HepG2 (cell line): ENCODE measurements around the gene ADGRL2. TPM values are rescaled to one million over a fixed set of nuclear protein-coding genes. Genes with fewer than 3 reads are reported as not detected.

Experiments used
- ATAC-seq: fragments of 200-7000 bp; cut with Tn5 transposase; 3 replicates; pipeline ENCODE4 v1.9.1; 2020; ENCODE audit warnings: mild to moderate bottlenecking, moderate library complexity
- BruUV-seq: library from RNA; stranded (reverse); fragments of 400-500 nt; replicated peaks from 2 replicates; lab custom pipeline; 2021; lab: Mats Ljungman, UMichigan
- CTCF ChIA-PET: fragments of 300-600 bp; formaldehyde crosslinking; extraction: SDS; loops from one replicate; lab custom pipeline; 2021; ENCODE audit warnings: low total read pairs, inconsistent platforms, low intra/inter-chr PET ratio; lab: Yijun Ruan, JAX
- POLR2A ChIA-PET: fragments of 350-600 bp; sonication (Branson Sonifier 250); formaldehyde crosslinking; loops from one replicate; lab custom pipeline; 2020; ENCODE audit warnings: antibody characterized with exemption, inconsistent platforms; lab: Yijun Ruan, JAX
- DNase-seq: peaks from one replicate; pipeline ENCODE4 v3.0.0-alpha.2; 2015; ENCODE audit warnings: low spot score
- FAIRE-seq: peaks from 3 replicates; lab custom pipeline; 2011; peaks lifted over from hg19 to GRCh38; lab: Jason Lieb, UNC
- H2AFZ ChIP-seq: one replicate; pipeline ENCODE4 v1.6.1; 2011; ENCODE audit warnings: low read length, inconsistent platforms
- H3K27ac ChIP-seq: fragments of 300-600 bp; 3 replicates; pipeline ENCODE4 v1.8.0; 2011; ENCODE audit warnings: mixed run types, mild to moderate bottlenecking, mixed read lengths, low read length, inconsistent platforms; ENCODE audit not compliant: insufficient read depth; ENCODE audit errors: extremely low read length
- H3K27me3 ChIP-seq, 2 experiments: fragments of 200-600 bp in 1 of 2; 2 replicates in 1 of 2; 3 replicates in 1 of 2; pipeline versions ENCODE4 v1.6.0 to v1.8.0; 2011; ENCODE audit warnings: low read length in 2 of 2, mild to moderate bottlenecking in 2 of 2, moderate library complexity in 2 of 2, inconsistent platforms in 1 of 2; ENCODE audit not compliant: insufficient read depth in 2 of 2, control insufficient read depth in 1 of 2
- H3K36me3 ChIP-seq, 2 experiments: fragments of 200-600 bp in 1 of 2; replicated peaks in 1 of 2; 2 replicates in 1 of 2; 3 replicates in 1 of 2; pipeline versions ENCODE4 v1.5.1 to v1.8.0; 2011; ENCODE audit warnings: low read length in 2 of 2, inconsistent platforms in 1 of 2; ENCODE audit not compliant: insufficient read depth in 2 of 2, control insufficient read depth in 1 of 2
- H3K4me1 ChIP-seq: 2 replicates; pipeline ENCODE4 v1.5.1; 2012; ENCODE audit warnings: low read length, inconsistent platforms; ENCODE audit not compliant: insufficient read depth
- H3K4me2 ChIP-seq: 2 replicates; pipeline ENCODE4 v1.6.0; 2011; ENCODE audit warnings: low read depth, low read length, inconsistent platforms
- H3K4me3 ChIP-seq, 3 experiments: fragments of 200-600 bp in 1 of 3; sonication (generic), shearing (Covaris generic) in 1 of 3; replicated peaks in 1 of 3; 2 replicates each; pipeline ENCODE4 v1.5.1; 2011 to 2016; ENCODE audit warnings: low read length in 3 of 3, inconsistent platforms in 2 of 3, low read depth in 2 of 3, mild to moderate bottlenecking in 2 of 3, control low read depth in 1 of 3, mixed read lengths in 1 of 3; ENCODE audit not compliant: insufficient read depth in 1 of 3
- H3K79me2 ChIP-seq: one replicate; pipeline ENCODE4 v1.6.1; 2011; ENCODE audit warnings: low read length, inconsistent platforms; ENCODE audit not compliant: insufficient read depth
- H3K9ac ChIP-seq: 2 replicates; pipeline ENCODE4 v1.6.0; 2011; ENCODE audit warnings: mild to moderate bottlenecking, low read depth, low read length, inconsistent platforms; ENCODE audit not compliant: insufficient read depth
- H3K9me3 ChIP-seq: 2 replicates; pipeline ENCODE4 v1.5.1; 2012; ENCODE audit warnings: mild to moderate bottlenecking, low read length
- H4K20me1 ChIP-seq: 2 replicates; pipeline ENCODE4 v1.6.0; 2011; ENCODE audit warnings: inconsistent platforms, mild to moderate bottlenecking, low read length, moderate library complexity; ENCODE audit not compliant: insufficient read depth
- CEBPB ChIP-seq: IDR thresholded peaks from 2 replicates; pipeline ENCODE4 v1.6.1; 2011; ENCODE audit warnings: low read depth, low read length, improper control_type of control experiment, borderline replicate concordance
- E2F5 ChIP-seq: sonication (generic); formaldehyde crosslinking; conservative IDR thresholded peaks from 2 replicates; pipeline ENCODE4 v1.4.0; 2020; ENCODE audit warnings: missing genetic modification reagents
- FOXP4 ChIP-seq: sonication (generic); formaldehyde crosslinking; IDR thresholded peaks from 2 replicates; pipeline ENCODE4 v1.4.0; 2020; ENCODE audit warnings: missing genetic modification reagents
- IKZF4 ChIP-seq: sonication (generic); formaldehyde crosslinking; IDR thresholded peaks from 2 replicates; pipeline ENCODE4 v1.5.1; 2020; ENCODE audit warnings: borderline replicate concordance, mild to moderate bottlenecking, low read depth, missing genetic modification reagents; ENCODE audit errors: not compliant biosample characterization
- JDP2 ChIP-seq: sonication (generic); formaldehyde crosslinking; IDR thresholded peaks from 2 replicates; pipeline ENCODE4 v1.8.1; 2022; ENCODE audit warnings: missing genetic modification reagents, borderline replicate concordance
- MED1 ChIP-seq: sonication (generic); formaldehyde crosslinking; IDR thresholded peaks from 2 replicates; pipeline ENCODE4 v1.4.0; 2020; ENCODE audit warnings: missing genetic modification reagents
- NFE2L2 ChIP-seq: fragments of 150-350 bp; IDR thresholded peaks from 2 replicates; pipeline ENCODE4 v1.6.1; 2014; ENCODE audit warnings: low read length
- NR2F2 ChIP-seq: IDR thresholded peaks from 2 replicates; pipeline ENCODE4 v1.6.1; 2012; ENCODE audit warnings: low read depth, inconsistent platforms, borderline replicate concordance
- SNAPC5 ChIP-seq: sonication (generic); formaldehyde crosslinking; IDR thresholded peaks from 2 replicates; pipeline ENCODE4 v1.8.1; 2023; ENCODE audit warnings: mild to moderate bottlenecking, missing genetic modification reagents, borderline replicate concordance
- TARDBP ChIP-seq: sonication (generic); formaldehyde crosslinking; IDR thresholded peaks from 2 replicates; pipeline ENCODE4 v1.8.0; 2022; ENCODE audit warnings: mild to moderate bottlenecking, missing genetic modification reagents
- XBP1 ChIP-seq: sonication (generic); formaldehyde crosslinking; IDR thresholded peaks from 2 replicates; pipeline ENCODE4 v1.5.0; 2020; ENCODE audit warnings: missing genetic modification reagents
- YEATS2 ChIP-seq: sonication (generic); formaldehyde crosslinking; IDR thresholded peaks from 2 replicates; pipeline ENCODE4 v1.4.0; 2020; ENCODE audit warnings: missing genetic modification reagents, borderline replicate concordance
- ZBTB10 ChIP-seq: sonication (generic); formaldehyde crosslinking; IDR thresholded peaks from 2 replicates; pipeline ENCODE4 v1.4.0; 2020; ENCODE audit warnings: missing genetic modification reagents, borderline replicate concordance
- ZNF160 ChIP-seq: sonication (generic); formaldehyde crosslinking; IDR thresholded peaks from 2 replicates; pipeline ENCODE4 v1.8.0; 2022; ENCODE audit warnings: mild to moderate bottlenecking, inconsistent platforms, missing genetic modification reagents
- ZNF264 ChIP-seq: sonication (generic); formaldehyde crosslinking; IDR thresholded peaks from 2 replicates; pipeline ENCODE4 v1.4.0; 2020; ENCODE audit warnings: missing genetic modification reagents
- ZNF414 ChIP-seq: sonication (generic); formaldehyde crosslinking; IDR thresholded peaks from 2 replicates; pipeline ENCODE4 v1.5.0; 2020; ENCODE audit warnings: missing genetic modification reagents
- ZNF589 ChIP-seq: sonication (generic); formaldehyde crosslinking; conservative IDR thresholded peaks from 2 replicates; pipeline ENCODE4 v1.8.0; 2022; ENCODE audit warnings: mild to moderate bottlenecking, moderate library complexity, missing genetic modification reagents
- ZSCAN20 ChIP-seq: sonication (generic); formaldehyde crosslinking; IDR thresholded peaks from 2 replicates; pipeline ENCODE4 v1.4.0; 2020; ENCODE audit warnings: missing genetic modification reagents, mild to moderate bottlenecking, borderline replicate concordance
- WGBS: methylation state at CpG from one replicate; pipeline ENCODE4 v1.1.6; 2017; ENCODE audit warnings: low lambda C conversion rate; 5-methylcytosine and 5-hydroxymethylcytosine counted together
- in situ Hi-C: cut with HindIII; loops from 2 replicates; pipeline ENCODE4 v1.10.0; 2017; ENCODE audit warnings: low pct_unique_long_range_greater_than_20kb; ENCODE audit not compliant: extremely low pct_ligation_motif_present
- intact Hi-C: fragments of 100-400 bp; cut with micrococcal nuclease; formaldehyde crosslinking; loops from one replicate; pipeline ENCODE4 v1.10.0; 2022; ENCODE audit not compliant: unreplicated experiment
- polyA plus RNA-seq, 8 experiments: library from polyadenylated mRNA; depleted of rRNA in 3 of 8; stranded (reverse) in 7 of 8; unstranded in 1 of 8; fragments of >200 nt; fragmentation: Illumina TruSeq in 4 of 8; extraction: Trizol in 4 of 8; gene quantifications; 2 replicates each; pipeline versions ENCODE4 v1.2.1 to v1.2.3, GENCODE V29; 2011 to 2016; ENCODE audit warnings: low read depth in 4 of 8, missing spikeins in 1 of 8, mixed read lengths in 1 of 8; ENCODE audit not compliant: insufficient read depth in 1 of 8
- total RNA-seq, 5 experiments: library from RNA; depleted of rRNA; stranded (reverse); fragments of >200 nt; fragmentation: Illumina TruSeq; extraction: Trizol; gene quantifications; 2 replicates each; pipeline ENCODE4 v1.2.3, GENCODE V29; 2016; ENCODE audit warnings: low read depth in 1 of 5

The ADGRL2 gene
- total and polyA plus RNA-seq, 2 of the 13 experiments (the other 11 are each of a cell fraction or from before 2014, with no cell fraction given): 15.3 to 31.6 TPM

- intact Hi-C loops: no loop called here
- peaks cover 34% of the 10 kb centered on the region for H3K4me1 ChIP-seq
- ATAC-seq: peak; percentile 15
- 3% methylated on average over 15 of the region's 15 CpGs for WGBS
- peaks cover 52% of the 10 kb centered on the region for H3K79me2 ChIP-seq
- no peaks in the 10 kb centered on the region for H4K20me1 ChIP-seq
- BruUV-seq: no TSS peak
- H3K36me3 ChIP-seq: no peaks in the 10 kb centered on the region
- H3K4me2 ChIP-seq: peak overlapping the region; percentile 65
- no peak overlapping the region for H2AFZ ChIP-seq
- no peaks in the 10 kb centered on the region for H3K9me3 ChIP-seq
- DNase-seq: peak; percentile 52
- no peak for FAIRE-seq
- peaks cover 2 to 17% of the 10 kb centered on the region in 2 experiments; a peak in 4 of 5 replicates for H3K27me3 ChIP-seq
- peak overlapping the region; percentile 69 for H3K9ac ChIP-seq
- CTCF ChIA-PET: no interaction called here
- H3K4me3 ChIP-seq: peak overlapping the region; percentile 56 to 77 (median 76)
- peak overlapping the region; percentile 69 for H3K27ac ChIP-seq
- in situ Hi-C loops: no loop called here
- POLR2A ChIA-PET: no interaction called here
- TF ChIP-seq FOXP4: 0 out of 2 replicates have a peak, but pooled peaks have one; percentile 36
- peak; percentile 85 for TF ChIP-seq CEBPB
- TF ChIP-seq MED1 (CRISPR knock-in tag): 0 out of 2 replicates have a peak, but pooled peaks have one; percentile 24
- no peak for TF ChIP-seq ZNF414 (CRISPR knock-in tag)
- no peak for TF ChIP-seq XBP1 (CRISPR knock-in tag)
- TF ChIP-seq SNAPC5 (CRISPR knock-in tag): no peak
- TF ChIP-seq ZNF589: no peak
- TF ChIP-seq TARDBP (CRISPR knock-in tag): no peak
- no peak for TF ChIP-seq ZSCAN20
- TF ChIP-seq IKZF4 (CRISPR knock-in tag): no peak
- no peak for TF ChIP-seq ZBTB10 (CRISPR knock-in tag)
- no peak for TF ChIP-seq E2F5 (CRISPR knock-in tag)
- no peak for TF ChIP-seq ZNF160 (CRISPR knock-in tag)
- no peak for TF ChIP-seq JDP2 (CRISPR knock-in tag)
- no peak for TF ChIP-seq NR2F2
- TF ChIP-seq ZNF264 (CRISPR knock-in tag): peak; percentile 28; the same call in 1 of the 2 replicates
- TF ChIP-seq YEATS2 (CRISPR knock-in tag): no peak
- no peak for TF ChIP-seq NFE2L2
These were observed 2.8 kb downstream of the ADGRL2 start for GRCh38 chr1:81803431-81804110.
